HG03060 (cell line): ENCODE measurements around the gene ARRDC1.
"Not testable (repeated sequence)": the region's sequence is repeated elsewhere in the genome, so short reads cannot be mapped to it uniquely, and the experiment has no call there.

Experiments
- ATAC-seq: cut with Tn5 transposase; IDR thresholded peaks from one replicate; pipeline ENCODE4 v1.9.1; 2021; ENCODE audit warnings: low read depth, moderate number of reproducible peaks; ENCODE audit not compliant: unreplicated experiment

ARRDC1 gene

DNA sequence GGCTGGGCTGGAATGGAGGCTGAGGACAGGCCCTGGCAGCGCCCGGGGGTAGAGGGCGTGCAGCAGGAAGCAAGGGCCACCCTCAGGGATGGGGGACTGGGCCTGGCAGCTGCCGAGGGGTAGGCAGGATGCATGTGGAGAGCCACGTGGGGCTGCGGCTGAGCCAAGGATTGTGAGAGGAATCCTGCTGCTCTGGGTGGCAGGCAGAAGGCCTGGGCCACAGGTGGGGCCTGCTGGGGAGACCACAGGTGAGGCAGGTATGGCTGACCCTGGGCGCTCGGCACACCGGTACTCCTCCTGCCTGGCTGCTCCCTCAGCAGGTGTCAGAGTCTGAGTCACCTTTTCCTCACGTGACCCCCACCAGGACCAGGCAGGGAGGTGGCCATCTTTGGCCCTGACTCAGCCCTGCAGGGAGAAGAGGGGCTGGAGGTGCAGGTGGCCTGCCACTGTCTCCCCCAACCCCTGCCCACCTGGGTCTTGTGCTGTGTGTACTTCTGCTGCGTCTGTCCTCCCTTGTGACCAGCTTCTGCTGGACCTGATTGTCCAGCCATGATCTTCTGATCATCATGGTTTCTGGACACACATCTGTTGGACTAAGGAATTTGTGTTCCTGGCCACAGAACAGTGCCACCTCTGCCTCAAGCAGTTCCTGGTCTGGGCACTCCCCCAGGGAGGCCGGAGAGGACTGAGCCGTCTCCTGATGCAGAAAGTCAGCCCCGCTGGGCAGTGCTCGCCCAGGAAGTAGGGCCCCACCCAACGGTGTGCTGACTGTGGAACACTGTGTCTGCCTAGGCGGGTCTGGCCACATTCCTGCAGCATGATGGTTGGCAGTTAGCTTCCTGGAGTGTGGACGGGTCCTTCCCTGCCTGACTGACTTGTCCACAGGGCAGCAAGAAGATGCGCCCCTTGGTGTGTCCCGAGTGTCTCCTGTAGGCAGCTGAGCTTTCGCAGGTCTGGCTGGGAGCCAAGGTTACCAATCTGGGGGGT lies 6.4 kb downstream of the ARRDC1 start:
- no peak for ATAC-seq

DNA sequence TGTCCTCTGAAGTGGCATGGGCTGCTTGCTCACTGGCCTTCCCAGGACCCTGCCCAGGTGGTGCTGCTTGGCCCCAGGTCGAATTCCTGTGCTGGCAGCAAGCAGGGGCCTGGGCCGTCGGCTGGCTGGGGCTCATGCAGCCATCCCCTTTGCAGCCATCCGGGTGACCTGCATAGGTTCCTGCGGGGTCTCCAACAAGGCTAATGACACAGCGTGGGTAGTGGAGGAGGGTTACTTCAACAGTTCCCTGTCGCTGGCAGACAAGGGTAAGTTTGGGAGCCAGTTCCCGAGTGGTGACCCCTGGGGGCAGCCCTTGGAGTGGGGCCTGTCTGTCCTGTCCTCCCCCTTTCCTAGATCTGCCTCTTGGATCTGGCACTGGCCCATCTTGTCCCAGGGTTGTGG lies 7.3 kb downstream of the ARRDC1 start:
- ATAC-seq: no peak

GRCh38 chr9:137613259-137613658 lies 7.8 kb downstream of the ARRDC1 start:
- ATAC-seq: no peak

- no peak for ATAC-seq
Observed at GRCh38 chr9:137613738-137614523, 8.4 kb downstream of the ARRDC1 start.

DNA sequence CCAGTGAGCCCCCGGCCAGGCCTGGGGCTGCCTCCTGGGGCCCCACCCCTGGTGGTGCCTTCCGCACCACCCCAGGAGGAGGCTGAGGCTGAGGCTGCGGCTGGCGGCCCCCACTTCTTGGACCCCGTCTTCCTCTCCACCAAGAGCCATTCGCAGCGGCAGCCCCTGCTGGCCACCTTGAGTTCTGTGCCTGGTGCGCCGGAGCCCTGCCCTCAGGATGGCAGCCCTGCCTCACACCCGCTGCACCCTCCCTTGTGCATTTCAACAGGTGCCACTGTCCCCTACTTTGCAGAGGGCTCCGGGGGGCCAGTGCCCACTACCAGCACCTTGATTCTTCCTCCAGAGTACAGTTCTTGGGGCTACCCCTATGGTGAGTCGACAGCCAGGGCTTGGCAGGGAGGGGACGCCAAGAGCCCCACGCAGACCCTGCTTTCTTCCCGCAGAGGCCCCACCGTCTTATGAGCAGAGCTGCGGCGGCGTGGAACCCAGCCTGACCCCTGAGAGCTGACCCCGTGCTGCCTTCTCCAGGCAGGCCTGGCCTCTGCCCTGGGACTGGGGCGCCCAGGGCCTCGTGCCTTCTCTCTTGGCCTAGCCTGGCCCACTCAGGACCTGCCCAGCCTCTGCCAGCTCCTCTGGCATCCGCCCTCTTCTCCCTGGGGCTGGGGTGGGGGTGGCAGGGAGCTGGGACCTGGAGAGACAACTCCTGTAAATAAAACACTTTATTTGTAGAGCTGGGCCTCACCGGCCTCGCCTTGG lies 9.3 kb downstream of the ARRDC1 start:
- ATAC-seq: no peak

GRCh38 chr9:137615387-137615871 lies 9.9 kb downstream of the ARRDC1 start:
- no peak for ATAC-seq

DNA sequence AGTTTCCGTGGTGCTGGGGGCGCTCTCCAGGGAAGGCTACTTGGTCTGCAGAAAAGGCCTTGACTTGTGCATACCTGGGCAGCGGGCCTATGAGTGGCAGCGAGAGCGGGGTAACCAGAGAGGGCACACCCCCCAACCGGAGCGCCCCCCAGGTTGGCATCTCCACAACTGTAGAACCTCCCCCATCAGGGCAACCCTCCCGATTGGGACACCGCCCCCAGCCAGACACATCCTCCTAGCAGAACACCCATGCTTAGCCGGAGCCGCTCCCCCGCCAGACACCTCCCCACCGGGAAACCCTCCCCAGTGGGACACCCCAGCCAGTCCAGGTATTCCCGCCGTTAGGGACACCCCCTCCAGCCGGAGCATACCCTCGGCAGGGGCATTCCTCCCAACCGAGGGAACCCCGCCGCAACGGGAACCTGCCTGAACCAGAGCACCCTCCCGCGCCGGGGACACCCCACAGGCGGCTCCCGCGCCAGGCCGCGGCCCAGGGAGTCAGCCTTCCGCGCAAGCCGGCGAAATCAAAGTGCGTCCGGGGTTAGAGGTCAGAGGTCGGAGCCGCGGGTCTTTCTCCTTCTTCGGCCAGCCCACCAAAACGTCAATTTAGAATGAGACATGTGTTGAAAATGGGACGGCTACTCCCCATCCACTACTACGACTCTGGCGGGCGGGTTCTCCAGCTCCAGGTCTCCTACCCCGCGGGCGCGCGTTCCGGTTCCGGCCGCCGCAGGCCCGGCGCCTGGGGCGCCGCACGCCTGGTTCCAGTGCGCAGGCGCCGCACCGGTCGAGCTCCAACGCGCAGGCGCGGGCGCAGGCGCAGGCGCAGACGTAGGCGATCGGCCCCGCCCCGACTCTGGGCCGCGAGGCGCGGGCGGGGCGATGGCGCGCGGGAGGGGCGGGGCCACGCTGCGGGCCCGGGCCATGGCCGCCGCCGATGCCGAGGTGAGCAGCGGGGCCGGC lies 12.9 kb downstream of the ARRDC1 start, which contains the start of gene EHMT1:
EHMT1 (plus strand) TSS at position 901 of the 963 bp plus-strand sequence; CDS start at position 925, 24 bp downstream.
- ATAC-seq: peak; percentile 47

DNA sequence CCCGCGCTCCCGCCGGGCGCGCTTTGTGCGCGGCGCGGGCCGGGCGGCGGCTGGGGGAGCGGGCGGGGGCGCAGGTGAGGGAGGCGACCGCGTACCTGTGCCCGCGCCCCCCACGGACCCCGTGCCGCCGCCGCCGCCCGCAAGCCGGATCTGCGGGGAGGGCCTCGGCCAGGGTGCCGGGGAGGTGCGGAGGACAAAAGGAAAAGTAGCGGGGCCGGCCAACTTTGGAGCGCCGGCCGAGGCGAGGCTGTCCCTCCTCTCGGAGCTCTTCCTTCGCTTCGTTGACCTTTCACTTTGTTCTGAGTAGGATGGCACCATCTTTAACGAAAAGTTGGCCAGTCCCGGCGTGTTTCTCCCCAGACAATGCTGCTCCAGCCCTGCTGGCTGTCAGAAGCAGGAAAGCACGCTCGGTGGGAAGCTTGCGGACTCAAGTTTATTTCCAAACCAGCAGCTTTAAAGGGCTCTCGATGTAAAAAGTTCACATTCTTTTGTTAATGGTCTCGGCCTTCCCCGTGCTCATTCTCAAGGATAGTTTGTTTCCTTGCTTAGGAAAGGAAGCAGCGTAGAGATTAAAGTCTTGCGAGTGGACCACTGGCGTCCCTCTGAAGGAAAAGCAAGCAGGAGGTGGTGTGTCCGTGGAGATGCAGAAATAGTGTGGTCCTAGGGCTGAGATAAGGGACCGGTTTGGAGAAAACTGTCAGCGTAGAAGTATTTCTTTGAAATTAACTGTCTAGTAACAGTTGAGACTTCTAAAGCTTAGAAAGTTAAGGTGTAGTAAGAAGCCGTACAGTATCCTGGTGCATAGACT lies 14.0 kb downstream of the ARRDC1 start:
- ATAC-seq: no peak

DNA sequence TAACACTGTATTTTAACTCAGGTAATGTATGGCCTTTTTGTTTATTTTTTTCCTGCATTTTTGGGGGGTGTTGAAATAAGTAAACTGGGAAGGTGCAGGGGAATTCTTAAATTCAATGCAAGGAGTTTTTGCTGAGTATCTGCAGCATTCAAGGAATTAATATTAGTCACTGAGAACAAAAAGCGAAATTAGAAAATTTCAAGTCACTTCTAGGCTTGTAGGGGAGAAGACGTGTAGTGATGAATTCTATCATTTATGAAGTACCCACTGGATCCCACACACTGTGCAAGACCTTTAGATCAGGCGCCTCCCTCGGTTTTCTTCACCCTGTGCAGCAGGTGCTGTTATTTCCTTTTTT lies 14.5 kb downstream of the ARRDC1 start:
- ATAC-seq: no peak

- ATAC-seq: no peak
Observed at GRCh38 chr9:137620581-137620980, 15.1 kb downstream of the ARRDC1 start.

- ATAC-seq: no peak
Observed at GRCh38 chr9:137621131-137621757, 15.8 kb downstream of the ARRDC1 start.

DNA sequence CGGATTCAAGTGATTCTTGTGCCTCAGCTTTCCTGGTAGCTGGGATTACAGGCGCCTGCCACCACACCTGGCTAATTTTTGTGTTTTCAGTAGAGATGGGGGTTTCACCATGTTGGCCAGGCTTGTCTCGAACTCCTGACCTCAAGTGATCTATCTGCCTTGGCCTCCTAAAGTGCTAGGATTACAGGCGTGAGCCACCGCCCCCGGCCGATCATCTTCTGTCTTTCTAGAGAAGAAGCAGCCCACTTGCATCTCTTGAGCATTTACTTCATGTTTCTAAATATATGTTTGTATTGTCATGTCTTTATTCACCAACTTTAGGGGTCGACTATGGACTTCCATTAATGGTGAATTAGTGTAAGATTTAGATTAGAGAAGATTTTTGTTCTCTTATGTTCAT lies 16.7 kb downstream of the ARRDC1 start:
- ATAC-seq: not testable (repeated sequence)

GRCh38 chr9:137626464-137626863 lies 21.0 kb downstream of the ARRDC1 start:
- ATAC-seq: no peak

- not testable (repeated sequence) for ATAC-seq
Observed at GRCh38 chr9:137627406-137627805, 21.9 kb downstream of the ARRDC1 start.

DNA sequence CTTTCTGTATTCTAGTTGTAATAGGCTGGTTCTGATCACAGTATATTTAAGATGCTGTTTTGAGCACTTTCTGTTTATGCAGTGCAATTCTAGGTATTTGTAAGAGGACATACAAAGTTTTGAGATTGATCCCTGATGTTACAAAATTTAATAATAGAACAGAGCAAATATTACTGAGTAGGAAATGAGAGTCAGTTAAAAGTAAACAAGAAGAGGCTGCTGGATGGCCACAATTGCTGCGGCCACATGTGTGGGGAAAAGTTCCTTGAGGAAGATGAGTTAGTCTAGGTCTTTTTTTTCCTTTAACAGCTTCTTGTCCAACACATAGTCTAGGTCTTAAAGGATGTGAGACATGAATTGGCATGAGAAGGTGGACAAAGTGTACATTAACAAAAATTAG lies 24.6 kb downstream of the ARRDC1 start:
- ATAC-seq: no peak

GRCh38 chr9:137630679-137631078 lies 25.2 kb downstream of the ARRDC1 start:
- ATAC-seq: no peak

- no peak for ATAC-seq
Observed at GRCh38 chr9:137631345-137632229, 26.1 kb downstream of the ARRDC1 start.
